Small intestine (tissue), 7 donors: ENCODE data around the gene DPH1. TPM values are rescaled to one million over a fixed set of nuclear protein-coding genes. Genes with fewer than 3 reads are reported as not detected.

Experiments used
- DNase-seq, 2 donors: peaks; one replicate each; pipeline versions ENCODE4 v3.0.0 to v3.0.0-alpha.2; 2013
- FAIRE-seq: peaks from 2 replicates; lab custom pipeline; 2012; peaks lifted over from hg19 to GRCh38; lab: Jason Lieb, UNC
- H3K27ac ChIP-seq, 3 donors: one replicate each; pipeline ENCODE4 v1.5.1; 2013; ENCODE audit warnings: low read length in 2 of 3, mild to moderate bottlenecking in 2 of 3, control low read depth in 1 of 3, inconsistent platforms in 1 of 3, low read depth in 1 of 3, moderate library complexity in 1 of 3
- H3K27me3 ChIP-seq, 3 donors: one replicate each; pipeline ENCODE4 v1.6.1; 2013; ENCODE audit warnings: low read length in 3 of 3, inconsistent platforms in 1 of 3; ENCODE audit not compliant: control insufficient read depth in 3 of 3, insufficient read depth in 3 of 3
- H3K36me3 ChIP-seq, 3 donors: one replicate each; pipeline ENCODE4 v1.6.1; 2013; ENCODE audit warnings: low read length in 3 of 3, inconsistent platforms in 1 of 3, low read depth in 1 of 3, mild to moderate bottlenecking in 1 of 3, moderate library complexity in 1 of 3; ENCODE audit not compliant: control insufficient read depth in 3 of 3, insufficient read depth in 2 of 3
- H3K4me1 ChIP-seq, 3 donors: one replicate each; pipeline ENCODE4 v1.6.1; 2013; ENCODE audit warnings: low read length in 2 of 3, inconsistent platforms in 1 of 3, low read depth in 1 of 3, mild to moderate bottlenecking in 1 of 3, moderate library complexity in 1 of 3; ENCODE audit not compliant: control insufficient read depth in 3 of 3, insufficient read depth in 2 of 3
- H3K4me3 ChIP-seq, 3 donors: one replicate each; pipeline ENCODE4 v1.5.1; 2013; ENCODE audit warnings: low read length in 3 of 3, control low read depth in 1 of 3, inconsistent platforms in 1 of 3, low read depth in 1 of 3, mild to moderate bottlenecking in 1 of 3, moderate library complexity in 1 of 3
- H3K9me3 ChIP-seq, 2 donors: one replicate each; pipeline ENCODE4 v1.6.1; 2013; ENCODE audit warnings: low read depth in 1 of 2, low read length in 1 of 2; ENCODE audit not compliant: control insufficient read depth in 2 of 2, insufficient read depth in 1 of 2
- WGBS, 3 donors: extraction: QIAGEN DNeasy Blood & Tissue Kit; methylation state at CpG; one replicate each; pipeline ENCODE4 v1.1.7; 2013; 5-methylcytosine and 5-hydroxymethylcytosine counted together
- polyA plus RNA-seq, 4 donors: library from polyadenylated mRNA; stranded (reverse) in 3 of 4; unstranded in 1 of 4; fragments of 200-250 nt in 3 of 4; fragments of 120-200 nt in 1 of 4; gene quantifications; one replicate each; pipeline versions ENCODE4 v1.2.1 to v1.2.3, GENCODE V29; 2013
- donor health status: healthy with polysubstance abuse.
- donor health status: control.
- donor health status: control.
- donor health status: Bipolar disorder and iron deficiency.
- donor health status: healthy.

Gene DPH1
- polyA plus RNA-seq, 4 donors, result 11.6 to 40.2 (median 15.8) TPM

DNA sequence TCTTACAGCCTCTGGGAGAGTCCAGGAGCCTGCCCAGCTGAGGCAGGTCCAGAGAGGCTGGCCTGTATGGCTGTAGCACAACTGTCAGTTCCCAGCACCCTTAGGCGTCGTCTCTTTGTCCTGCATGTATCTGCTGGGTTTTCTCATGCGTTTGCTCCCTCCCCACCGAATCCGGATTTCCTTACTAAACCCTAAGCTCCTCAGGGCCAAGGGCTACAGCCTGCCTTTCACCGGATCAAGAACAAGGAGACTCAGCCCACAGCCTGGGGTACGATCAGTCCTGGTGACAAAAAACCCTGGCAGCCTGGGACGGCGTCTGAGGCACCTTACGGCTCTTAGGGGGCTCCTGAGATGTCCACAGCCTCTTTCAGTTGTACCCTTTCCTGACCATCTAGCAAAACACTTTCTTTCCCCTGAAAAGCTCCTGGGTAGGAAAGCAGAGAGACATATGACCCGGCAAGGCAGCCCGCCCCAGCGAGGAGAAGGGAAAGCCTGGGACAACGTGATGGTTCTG, 37.2 kb downstream of the DPH1 start:
- Histone ChIP-seq H3K36me3 (peaks cover 0 to 94% (median 2%) of the 10 kb centered on the region in 3 donors), H3K27me3 (no peaks in the 10 kb centered on the region), H3K4me3 (no peak overlapping the region), H3K4me1 (peaks cover 0 to 64% (median 6%) of the 10 kb centered on the region in 3 donors), H3K27ac (peak overlapping the region; percentile 17 to 88 (median 62)), H3K9me3 (no peaks in the 10 kb centered on the region)
- DNase-seq (no peak), FAIRE-seq (no peak)
- WGBS, 3 donors, result 69 to 87% (median 80%) methylated on average over 14 of the region's 14 CpGs

DNA sequence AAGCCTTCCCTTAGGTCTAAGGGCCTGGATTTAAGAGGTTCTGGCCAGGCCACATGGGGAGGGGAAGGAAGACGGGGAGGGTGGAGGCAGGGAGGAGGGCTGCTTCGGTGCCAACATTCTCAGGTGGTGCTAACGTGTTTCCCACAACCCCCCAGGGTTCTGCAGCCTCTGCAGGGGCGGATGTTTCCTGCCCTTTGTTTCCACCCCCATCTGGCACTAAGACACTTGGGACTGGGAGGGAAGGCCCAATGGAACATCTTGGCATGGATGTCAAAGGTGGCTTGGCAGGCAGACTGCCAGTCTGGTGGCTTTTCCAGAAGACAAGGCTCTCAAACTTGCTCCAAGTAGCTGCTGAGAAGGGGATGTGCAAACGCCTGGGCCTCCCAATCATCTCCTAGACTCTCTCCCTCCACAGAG, 37.7 kb downstream of the DPH1 start:
- Histone ChIP-seq H3K4me3 (no peak overlapping the region), H3K27ac (peak overlapping the region; percentile 17 to 88 (median 62)), H3K9me3 (no peaks in the 10 kb centered on the region), H3K27me3 (no peaks in the 10 kb centered on the region), H3K4me1 (peaks cover 0 to 64% (median 10%) of the 10 kb centered on the region in 3 donors), H3K36me3 (peaks cover 0 to 91% (median 2%) of the 10 kb centered on the region in 3 donors)
- 54 to 75% (median 58%) methylated on average over 4 to 5 of the region's 5 CpGs for WGBS, 3 donors
- DNase-seq, result no peak
- FAIRE-seq, result no peak

DNA sequence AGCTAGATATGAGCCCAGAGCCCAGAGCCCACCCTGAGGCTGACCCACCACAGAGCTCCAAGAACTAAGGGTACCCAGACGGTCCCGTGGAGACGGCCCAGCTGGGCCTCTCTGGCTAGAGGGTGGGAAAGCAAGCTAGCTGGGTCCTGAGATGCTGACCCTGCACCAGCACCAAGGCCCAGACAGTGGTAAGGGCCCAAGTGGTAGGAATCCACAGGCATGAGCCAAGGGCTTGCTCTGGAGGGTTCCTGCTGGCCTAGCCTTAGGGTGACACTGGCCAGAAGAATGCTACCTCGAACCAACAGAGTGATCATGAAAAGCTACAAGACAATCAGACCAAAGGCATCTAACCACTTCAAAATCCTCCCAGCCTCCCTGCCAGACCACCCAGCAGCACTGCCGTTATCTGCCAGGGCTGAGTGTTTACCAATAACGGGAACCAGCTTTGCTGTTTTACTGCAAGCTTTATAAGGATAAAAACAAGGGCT, 38.1 kb downstream of the DPH1 start:
- FAIRE-seq (no peak), DNase-seq (no peak)
- WGBS, 3 donors, result 60 to 74% (median 73%) methylated on average over 6 of the region's 6 CpGs
- Histone ChIP-seq H3K36me3 (peaks cover 0 to 87% (median 2%) of the 10 kb centered on the region in 3 donors), H3K27ac (peak overlapping the region in 2 of 3 donors; percentile 62 to 88), H3K27me3 (no peaks in the 10 kb centered on the region), H3K4me3 (no peak overlapping the region), H3K9me3 (no peaks in the 10 kb centered on the region), H3K4me1 (peaks cover 0 to 63% (median 10%) of the 10 kb centered on the region in 3 donors)

DNA sequence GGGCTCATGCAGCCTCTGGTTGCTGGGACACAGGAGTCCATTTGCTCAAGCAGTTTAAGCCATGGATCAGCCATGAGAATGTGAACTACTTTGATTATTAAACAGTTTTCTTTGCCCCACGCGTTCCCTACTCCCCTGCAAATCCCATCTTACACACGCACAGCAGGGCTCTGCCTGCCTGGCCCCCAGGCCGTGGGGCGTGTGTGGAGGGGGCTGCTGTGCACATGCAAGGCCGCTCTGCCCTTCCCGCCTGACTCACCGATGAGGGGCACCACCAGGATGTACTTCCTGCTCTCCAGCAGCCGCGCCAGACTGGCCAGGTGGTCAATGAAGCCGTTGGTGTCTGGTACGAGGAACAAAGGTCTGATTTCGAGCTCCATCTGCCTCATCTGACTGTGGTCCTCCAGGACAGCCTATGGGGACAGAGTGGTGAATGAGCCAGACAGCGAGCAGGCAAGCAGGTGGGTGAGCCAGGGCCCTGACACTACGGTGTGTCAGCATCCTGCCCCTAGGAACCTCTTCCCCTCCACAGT, 38.6 kb downstream of the DPH1 start:
- no peaks in the 10 kb centered on the region for H3K9me3 ChIP-seq
- no peaks in the 10 kb centered on the region for H3K27me3 ChIP-seq
- no peak overlapping the region for H3K4me3 ChIP-seq
- DNase-seq, result no peak
- no peak for FAIRE-seq
- peaks cover 0 to 82% (median under 1%) of the 10 kb centered on the region in 3 donors for H3K36me3 ChIP-seq
- H3K4me1 ChIP-seq, result peaks cover 0 to 63% (median 10%) of the 10 kb centered on the region in 3 donors
- peak overlapping the region in 2 of 3 donors; percentile 62 to 88 for H3K27ac ChIP-seq
- 61 to 79% (median 71%) methylated on average over 15 of the region's 15 CpGs for whole genome bisulfite sequencing, 3 donors

DNA sequence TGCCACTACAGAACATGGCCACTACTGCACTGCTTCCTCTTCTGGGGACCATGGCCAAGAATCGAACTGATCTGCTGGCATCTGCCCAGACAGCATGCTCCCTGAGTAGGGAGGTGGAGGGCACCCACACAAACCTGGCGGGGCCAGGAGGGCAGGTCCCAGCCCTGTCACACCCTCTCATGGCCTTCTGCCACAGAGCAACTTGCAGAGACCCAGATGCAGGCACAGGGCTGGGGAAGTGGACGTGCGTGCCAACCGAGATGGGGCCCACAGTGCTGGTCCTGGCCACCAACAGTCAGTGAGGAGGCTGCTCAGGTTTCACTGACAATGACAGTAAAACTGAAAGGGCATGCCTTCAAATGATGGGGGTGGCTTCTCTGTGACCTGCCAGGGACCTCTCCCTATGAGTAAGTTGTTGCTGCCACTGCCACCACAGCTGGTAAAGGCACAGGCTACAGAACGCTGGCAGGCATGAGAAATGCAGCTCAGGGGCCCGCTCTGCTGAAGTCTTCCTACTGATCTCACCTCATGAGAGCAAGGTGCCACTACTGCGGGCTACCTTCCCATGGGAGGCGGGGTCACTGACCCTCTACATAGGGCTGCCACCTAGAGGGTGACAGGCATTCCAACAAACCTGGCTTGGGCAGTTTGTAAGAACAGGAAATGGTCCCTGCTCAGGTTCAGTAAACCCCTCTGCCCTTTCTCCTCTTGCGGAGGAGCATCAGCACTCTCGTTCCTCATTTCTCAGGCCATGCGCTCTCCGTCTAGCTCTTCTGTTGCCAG, 40.5 kb downstream of the DPH1 start:
- Histone ChIP-seq H3K9me3 (no peaks in the 10 kb centered on the region), H3K27me3 (no peaks in the 10 kb centered on the region), H3K4me3 (no peak overlapping the region), H3K36me3 (peaks cover 0 to 79% (median 0%) of the 10 kb centered on the region in 3 donors), H3K27ac (peak overlapping the region; percentile 63 to 89 (median 78)), H3K4me1 (peaks cover 0 to 54% (median 10%) of the 10 kb centered on the region in 3 donors)
- DNase-seq (no peak), FAIRE-seq (no peak)
- WGBS, 3 donors, result 57 to 75% (median 74%) methylated on average over 13 of the region's 13 CpGs

DNA sequence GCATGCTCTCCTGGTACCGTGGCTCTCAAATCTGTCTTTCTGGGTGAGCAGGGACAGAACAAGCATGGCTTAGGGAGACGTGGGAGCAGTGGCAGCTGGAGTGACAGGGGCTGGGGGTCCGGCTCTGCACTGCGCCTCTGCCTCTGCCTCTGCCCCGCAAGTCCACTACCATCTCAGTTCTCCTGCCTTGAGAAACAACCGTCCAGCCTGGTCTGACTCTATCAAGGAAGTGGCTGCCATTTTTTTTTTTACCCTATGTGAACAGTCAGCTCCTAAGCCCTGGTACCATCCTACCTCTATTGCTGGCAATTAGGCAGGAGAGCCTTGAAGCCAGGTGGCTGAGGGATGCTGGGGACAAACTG, 41.1 kb downstream of the DPH1 start:
- Histone ChIP-seq H3K27me3 (no peaks in the 10 kb centered on the region), H3K4me3 (no peak overlapping the region), H3K4me1 (peaks cover 0 to 55% (median 8%) of the 10 kb centered on the region in 3 donors), H3K27ac (peak overlapping the region; percentile 63 to 89 (median 78)), H3K36me3 (peaks cover 0 to 79% (median 0%) of the 10 kb centered on the region in 3 donors), H3K9me3 (no peaks in the 10 kb centered on the region)
- DNase-seq (no peak), FAIRE-seq (no peak)
- 79 to 87% (median 83%) methylated on average over 6 of the region's 6 CpGs for WGBS, 3 donors

DNA sequence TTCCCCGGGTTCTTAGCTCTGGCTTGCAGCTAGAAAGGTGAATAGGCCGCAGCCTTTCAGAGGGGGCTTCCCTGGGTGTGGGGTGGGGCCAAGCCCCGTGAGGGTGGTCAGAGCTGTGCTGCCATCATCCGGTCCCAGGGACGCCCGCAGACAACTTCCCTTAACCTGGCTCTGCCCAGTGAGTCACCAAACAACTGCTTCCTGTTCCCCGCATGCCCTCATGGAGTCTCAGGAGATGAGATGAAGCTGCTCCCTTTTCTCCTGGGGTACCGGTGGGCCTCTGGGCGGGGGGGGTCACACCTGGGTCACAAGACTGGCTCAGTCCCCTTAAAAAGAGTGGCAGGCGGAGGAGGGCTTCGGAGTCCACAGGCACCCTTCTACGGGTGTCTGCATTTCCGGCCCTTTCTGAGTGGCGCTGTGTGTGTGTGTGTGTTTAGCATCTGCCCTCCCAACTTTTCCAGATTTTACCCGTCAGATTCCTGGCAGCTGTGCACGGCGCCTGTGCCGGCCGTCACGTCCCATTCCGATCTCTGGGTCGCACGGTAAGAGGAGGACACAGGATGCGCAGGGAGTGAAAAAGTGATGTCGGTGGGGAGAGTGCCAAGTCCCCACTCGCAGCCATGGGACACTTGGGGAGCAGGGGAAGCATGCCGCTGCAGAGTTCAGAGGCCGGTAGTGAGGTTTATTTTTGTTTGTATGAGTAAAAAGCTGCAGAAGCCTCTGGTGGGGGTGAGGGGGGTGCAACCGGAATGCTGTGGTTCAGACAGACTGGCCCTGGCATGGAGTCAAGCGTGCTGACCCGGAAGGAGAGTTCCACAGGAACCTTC, 41.7 kb downstream of the DPH1 start:
- Histone ChIP-seq H3K27me3 (no peaks in the 10 kb centered on the region), H3K36me3 (peaks cover 0 to 79% (median 0%) of the 10 kb centered on the region in 3 donors), H3K27ac (peak overlapping the region; percentile 0 to 89 (median 78)), H3K4me3 (no peak overlapping the region), H3K4me1 (peaks cover 0 to 55% (median 8%) of the 10 kb centered on the region in 3 donors), H3K9me3 (no peaks in the 10 kb centered on the region)
- WGBS, 3 donors, result 58 to 90% (median 83%) methylated on average over 30 to 31 of the region's 31 CpGs
- DNase-seq (no peak), FAIRE-seq (no peak)

DNA sequence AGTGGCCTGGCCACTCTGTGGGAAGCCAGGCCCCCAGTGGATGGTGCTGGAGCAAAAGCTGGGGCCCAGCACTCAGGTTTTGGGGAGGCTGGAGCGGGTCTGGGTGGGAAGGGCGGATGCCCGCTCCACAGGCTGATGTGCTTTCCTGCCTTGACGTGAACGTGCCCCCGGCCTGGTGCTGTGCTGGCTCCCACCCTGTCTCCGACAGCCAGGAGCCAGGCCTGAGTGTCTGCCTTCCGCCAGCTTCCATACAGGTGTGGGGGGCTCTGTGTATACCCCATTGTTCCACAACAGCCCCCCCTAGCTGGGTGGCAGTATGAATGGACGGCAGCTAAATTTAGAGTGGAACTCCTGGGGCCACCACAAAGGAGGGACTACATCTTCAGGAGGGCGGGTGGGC, 45.0 kb downstream of the DPH1 start:
- Histone ChIP-seq H3K36me3 (peaks cover 0 to 80% (median 3%) of the 10 kb centered on the region in 3 donors), H3K9me3 (no peaks in the 10 kb centered on the region), H3K4me1 (peaks cover 0 to 35% (median 8%) of the 10 kb centered on the region in 3 donors), H3K27ac (peak overlapping the region in 2 of 3 donors; percentile 40 to 75), H3K4me3 (no peak overlapping the region), H3K27me3 (no peaks in the 10 kb centered on the region)
- FAIRE-seq (no peak), DNase-seq (no peak)
- 80 to 85% (median 83%) methylated on average over 10 of the region's 10 CpGs for WGBS, 3 donors
